UCSD-AML1 (cell line): ENCODE measurements around the gene MAPK4.
"Not testable (repeated sequence)": the region's sequence is repeated elsewhere in the genome, so short reads cannot be mapped to it uniquely, and the experiment has no call there.

Experiments
- DNase-seq: peaks from one replicate; lab custom pipeline; 2025; ENCODE audit not compliant: unreplicated experiment; lab: John Stamatoyannopoulos, UW

Gene MAPK4

DNA sequence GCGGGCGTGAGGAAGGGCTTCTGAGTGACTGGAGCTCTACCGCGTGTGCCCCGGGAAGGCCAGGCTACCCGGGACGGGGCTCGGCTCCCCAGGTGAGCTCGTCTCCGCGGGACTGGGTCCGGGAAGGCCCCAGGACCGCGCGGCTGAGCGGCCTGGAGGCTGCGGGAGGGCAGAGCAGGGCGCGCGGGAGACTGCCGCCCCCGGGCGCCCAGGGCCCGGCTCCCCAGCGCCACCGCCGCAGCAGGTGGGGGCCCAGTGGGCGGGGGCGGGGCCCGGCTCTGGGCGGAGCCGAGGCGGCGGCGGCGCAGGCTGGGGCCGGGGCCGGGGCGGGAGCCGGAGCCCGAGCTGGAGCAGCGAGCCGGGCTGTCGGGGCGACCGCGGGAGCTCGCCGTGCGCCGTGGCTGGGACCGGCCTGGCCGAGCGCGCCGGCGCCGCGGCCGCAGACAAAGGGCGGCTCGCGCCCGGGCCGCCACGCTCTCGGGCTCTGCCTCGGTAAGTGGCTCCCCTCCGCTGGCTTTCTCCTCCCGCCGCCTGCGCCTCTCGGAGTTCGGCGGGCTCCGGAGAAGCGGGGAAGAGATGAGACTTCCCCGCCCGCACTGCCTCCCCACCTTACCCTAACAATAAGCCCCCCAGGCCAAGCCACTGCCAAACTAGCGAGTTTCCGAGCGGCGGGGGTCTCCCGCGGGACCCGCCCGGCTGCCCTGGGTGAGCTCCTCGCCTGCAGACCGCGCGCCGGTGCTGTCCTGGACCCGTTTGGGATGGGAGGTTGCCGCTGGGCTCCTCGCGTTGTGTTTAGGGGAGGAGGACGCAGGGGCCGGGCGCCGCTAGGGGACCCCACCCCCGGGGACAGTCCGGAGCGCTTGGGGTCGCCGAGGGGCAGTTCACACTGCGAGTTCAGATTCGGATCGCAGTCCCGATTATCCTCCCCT, at the start of gene MAPK4:
Gene MAPK4 (plus strand): TSS at position 336 of the 929 bp plus-strand sequence. CDS start 103,872 bp downstream, outside the sequence.
- no peak for DNase-seq

DNA sequence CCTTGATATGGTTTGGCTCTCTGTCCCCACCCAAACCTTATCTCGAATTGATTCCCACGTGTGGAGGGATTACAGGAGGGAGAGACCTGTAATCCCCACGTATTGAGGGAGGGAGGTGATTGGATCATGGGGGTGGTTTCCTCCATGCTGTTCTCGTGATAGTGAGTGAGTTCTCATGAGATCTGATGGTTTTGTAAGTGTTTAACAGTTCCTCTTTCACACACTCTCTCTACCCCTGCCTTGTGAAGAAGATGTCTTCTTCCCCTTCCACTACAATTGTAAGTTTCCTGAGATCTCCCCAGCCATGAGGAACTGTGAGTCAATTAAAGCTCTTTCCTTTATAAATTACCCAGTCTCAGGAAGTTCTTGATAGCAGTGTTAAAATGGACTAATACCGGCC, 42.6 kb upstream of the MAPK4 start:
- DNase-seq, result not testable (repeated sequence)

DNA sequence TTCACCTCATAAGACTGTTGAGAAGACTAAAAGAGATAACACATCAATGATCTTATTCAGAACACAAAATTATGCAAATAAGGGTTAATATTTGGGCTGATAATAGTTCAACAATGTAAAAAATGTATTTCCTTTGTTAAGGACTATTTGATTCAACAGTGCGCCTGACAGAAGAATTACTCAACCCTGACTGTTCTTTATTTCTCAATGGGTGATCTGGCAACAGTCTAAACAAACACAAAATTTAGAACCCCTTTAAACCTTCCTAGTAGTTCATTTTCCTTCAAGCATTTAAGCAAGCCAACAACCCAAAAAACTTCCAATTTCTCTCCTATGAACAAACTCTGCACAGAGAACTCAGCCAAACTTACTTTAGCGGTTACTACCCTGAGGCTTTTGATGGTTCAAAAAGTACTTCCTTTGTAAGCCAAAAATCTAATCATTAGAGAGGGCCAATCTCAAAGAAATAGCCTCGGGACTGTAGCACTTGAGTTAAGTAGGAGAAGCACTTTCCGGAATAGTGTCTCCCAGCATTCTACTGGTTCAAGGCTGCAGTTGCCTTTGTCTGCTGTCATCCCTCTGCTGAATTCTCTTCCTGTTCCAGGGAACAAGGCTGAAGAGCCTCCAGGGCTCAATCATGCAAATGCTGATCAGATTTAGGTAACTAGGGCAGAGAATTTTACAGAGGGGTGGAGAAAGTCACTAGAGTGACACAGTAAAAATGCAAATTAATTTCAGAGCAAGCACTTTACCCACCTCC, 40.9 kb upstream of the MAPK4 start:
- DNase-seq, result no peak

GRCh38 chr18:50523165-50523564, 36.7 kb upstream of the MAPK4 start:
- DNase-seq, result no peak

GRCh38 chr18:50527636-50528307, 32.1 kb upstream of the MAPK4 start:
- DNase-seq, result no peak

GRCh38 chr18:50528806-50529205, 31.1 kb upstream of the MAPK4 start:
- DNase-seq, result no peak

- not testable (repeated sequence) for DNase-seq
Observed at GRCh38 chr18:50533822-50534221, 26.1 kb upstream of the MAPK4 start.

DNA sequence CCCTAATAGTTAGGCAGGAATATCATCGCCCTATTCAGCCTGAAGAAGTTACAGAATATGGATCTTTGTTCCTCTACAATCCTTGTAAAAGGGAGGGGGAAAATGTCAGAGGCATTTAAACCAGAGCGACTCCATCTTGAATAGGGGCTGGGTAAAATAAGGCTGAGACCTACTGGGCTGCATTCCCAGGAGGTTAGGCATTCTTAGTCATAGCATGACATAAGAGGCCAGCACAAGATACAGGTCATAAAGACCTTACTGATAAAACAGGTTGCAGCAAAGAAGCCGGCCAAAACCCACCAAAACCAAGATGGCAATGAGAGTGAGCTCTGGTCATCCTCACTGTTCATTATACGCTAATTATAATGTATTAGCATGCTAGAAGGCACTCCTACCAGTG, 15.4 kb upstream of the MAPK4 start:
- not testable (repeated sequence) for DNase-seq

DNA sequence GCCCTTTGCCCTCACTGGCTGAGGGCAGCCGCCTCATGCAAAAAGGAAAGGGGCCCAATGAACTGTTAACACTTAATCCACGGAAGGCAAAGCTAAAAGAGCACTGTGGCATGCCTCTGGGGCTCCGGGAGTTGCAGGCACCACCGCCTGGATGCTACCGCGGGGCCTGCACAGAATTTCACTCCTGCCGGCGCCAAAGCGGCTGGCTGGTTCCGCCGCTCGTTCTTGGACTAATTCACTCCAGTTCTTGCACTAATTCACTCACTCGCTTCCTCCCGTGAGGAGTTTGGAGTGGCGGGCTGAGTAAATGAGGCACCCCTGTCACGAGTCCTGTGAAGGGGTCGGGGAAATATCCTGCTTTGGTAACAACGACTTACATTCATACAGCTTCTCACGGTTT, 14.0 kb upstream of the MAPK4 start:
- no peak for DNase-seq

GRCh38 chr18:50548160-50548559, 11.7 kb upstream of the MAPK4 start:
- no peak for DNase-seq

DNA sequence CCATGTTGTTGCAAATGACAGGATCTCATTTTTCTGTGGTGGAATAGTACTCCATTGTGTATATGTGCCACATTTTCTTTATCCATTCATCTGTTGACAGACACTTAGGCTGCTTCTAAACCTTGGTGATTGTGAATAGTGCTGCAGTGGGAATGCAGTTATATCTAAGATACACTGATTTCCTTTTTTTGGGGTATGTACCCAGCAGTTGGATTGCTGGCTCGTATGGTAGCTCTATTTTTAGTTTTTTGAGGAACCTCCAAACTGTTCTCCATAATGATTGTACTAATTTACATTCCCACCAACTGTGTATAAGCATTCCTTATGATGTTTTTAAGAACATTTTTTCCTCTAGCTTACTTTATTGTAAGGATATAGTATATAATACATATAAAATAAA, 8.2 kb upstream of the MAPK4 start:
- DNase-seq, result not testable (repeated sequence)

DNA sequence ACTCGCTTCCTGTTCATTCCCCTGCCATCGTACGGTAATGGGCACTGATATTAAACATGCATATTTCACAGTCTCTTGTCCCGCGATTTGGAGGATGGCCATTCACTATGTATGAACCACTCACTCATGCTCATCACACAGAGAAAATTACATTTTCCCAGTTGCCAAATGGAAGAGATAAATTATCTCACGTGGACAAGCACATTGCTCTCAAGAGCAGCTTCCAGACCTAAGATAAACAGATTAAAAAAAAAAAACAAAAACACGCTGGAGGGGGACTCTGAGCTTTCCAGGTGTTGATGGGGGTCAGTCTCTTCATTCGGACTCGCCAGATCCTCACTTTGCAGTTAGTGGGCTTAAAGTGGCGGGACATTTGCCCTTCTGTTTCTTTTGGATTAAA, 1.7 kb upstream of the MAPK4 start:
- no peak for DNase-seq

- DNase-seq, result no peak
Observed at GRCh38 chr18:50558948-50559751, 737 bp upstream of the MAPK4 start.

DNA sequence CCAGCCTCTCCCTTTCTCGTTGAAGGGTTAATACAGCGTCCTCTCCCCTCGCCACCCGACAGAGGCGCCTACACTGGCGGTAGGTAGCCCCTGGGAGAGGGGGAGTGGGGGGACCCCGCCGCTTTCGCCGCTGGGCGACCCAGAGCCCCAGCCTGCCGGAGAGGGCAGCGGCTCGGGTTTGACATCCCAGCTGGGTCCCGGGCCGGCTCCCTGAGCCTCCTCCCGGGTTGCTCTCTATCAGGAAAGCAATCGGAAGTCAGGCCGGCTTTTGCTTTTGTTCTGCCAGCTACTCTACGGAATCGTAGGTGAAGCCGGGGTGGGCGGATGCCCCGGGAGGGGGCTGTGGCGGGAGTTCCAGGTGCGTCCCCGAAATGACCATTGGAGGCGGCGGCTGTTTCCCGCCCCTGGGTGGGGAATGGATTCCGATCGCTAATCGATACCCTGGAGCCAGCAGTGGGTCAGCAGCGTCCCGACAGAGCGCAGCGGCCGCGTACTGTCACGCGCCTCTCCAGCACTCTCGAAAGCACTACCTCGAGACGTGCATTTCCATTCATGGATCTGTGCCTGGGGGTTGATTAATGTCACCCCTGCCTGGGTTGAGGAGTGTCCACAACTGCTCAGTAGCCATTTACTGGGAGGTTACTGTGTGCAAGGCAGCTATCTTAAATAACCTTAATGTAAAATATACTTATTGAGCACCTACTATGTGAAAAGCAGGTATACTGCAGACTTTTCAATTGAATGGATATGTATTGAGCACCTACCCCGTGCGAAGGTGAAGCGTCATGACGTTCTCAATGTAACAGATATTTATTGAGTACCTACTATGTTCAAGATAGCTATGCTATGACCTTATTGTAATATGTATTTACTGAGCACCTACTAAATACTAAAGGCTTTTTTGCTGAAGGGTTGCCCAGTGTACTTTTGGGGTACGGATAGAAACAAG, 1.1 kb downstream of the MAPK4 start:
- no peak for DNase-seq

GRCh38 chr18:50562258-50562657, 2.4 kb downstream of the MAPK4 start:
- DNase-seq, result not testable (repeated sequence)

- DNase-seq, result no peak
Observed at GRCh38 chr18:50562686-50563085, 2.8 kb downstream of the MAPK4 start.

DNA sequence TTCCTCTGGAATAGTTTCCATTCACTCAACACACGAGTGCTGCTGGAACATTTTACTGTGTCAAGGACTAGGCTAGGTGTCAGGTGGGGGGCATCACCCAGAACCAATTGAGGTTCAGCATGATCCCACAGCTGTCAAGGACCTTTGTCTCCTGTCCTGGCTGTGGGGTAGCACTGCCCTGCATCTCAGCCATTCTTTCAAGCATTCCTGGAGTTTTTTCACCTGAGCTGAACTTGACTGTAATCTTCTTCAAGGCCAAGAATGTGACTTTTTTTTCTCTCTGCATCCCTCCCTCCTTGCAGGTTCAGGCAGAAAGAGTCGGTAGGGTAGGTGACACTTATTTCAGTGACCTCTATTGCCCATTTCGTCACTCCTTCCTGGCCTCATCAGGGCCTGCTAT, 3.5 kb downstream of the MAPK4 start:
- DNase-seq, result no peak

DNA sequence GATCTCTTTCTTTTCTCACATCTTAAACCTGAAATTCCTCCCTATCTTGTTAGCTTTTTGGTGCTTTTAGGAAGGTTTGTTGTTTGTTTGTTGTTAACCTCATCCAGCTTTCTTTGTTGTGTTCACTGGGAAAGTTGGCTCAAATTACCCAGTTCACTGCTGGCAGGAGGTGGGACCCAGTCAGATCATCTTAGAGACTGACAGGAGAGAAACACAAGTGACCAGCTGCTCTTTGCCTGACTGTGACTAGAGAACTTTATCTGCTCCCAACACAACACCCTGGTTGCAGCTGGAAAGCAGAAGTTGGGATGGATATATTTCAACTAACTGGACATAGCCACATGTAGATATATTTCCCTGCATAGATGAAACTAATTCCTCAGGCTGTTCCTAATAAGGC, 10.0 kb downstream of the MAPK4 start:
- no peak for DNase-seq

DNA sequence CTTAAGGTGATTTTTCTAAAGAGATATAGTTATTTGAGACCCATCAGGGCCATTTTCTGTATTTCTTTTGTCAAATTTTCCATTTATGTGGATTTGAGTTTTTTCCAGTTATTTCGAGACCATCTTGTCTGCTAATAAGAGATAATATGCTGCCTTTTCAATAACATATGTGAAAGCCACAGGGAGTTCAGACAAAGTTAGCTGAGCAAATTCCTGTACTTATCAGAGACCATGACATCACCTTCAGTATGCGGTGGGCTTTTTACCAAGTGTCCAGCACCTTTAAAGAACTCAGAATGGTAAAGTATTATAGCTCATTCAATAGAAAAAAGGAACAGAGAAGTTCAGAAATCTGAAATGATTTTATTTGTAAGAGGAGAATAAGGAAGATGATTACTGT, 11.7 kb downstream of the MAPK4 start:
- no peak for DNase-seq

DNA sequence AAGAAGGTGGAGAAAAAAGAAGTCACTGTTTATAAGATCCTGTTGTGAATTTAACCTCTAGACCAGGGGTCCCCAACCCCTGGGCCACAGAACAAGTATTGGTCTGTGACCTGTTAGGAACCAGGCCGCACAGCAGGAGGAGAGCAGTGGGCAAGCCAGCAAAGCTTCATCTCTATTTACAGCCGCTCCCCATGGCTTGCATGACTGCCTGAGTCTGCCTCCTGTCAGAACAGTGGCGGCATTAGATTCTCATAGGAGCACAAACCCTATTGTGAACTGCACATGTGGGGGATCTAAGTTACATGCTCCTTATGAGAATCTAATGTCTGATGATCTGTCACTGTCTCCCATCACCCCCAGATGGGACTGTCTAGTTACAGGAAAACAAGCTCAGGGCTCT, 13.3 kb downstream of the MAPK4 start:
- not testable (repeated sequence) for DNase-seq
